Kidney (tissue), 22 donors: ENCODE results near the gene HM13. TPM values are rescaled to one million over a fixed set of nuclear protein-coding genes. Genes with fewer than 3 reads are reported as not detected.
"Not testable (repeated sequence)": the region's sequence is repeated elsewhere in the genome, so short reads cannot be mapped to it uniquely, and the experiment has no call there.

Source experiments
- DNase-seq, 5 donors: peaks; one replicate each; pipeline ENCODE4 v3.0.0-alpha.2; 2013 to 2020
- FAIRE-seq: peaks from 2 replicates; lab custom pipeline; 2012; peaks lifted over from hg19 to GRCh38; lab: Jason Lieb, UNC
- H3K27ac ChIP-seq, 2 donors: one replicate each; pipeline ENCODE4 v1.7.0; 2013; ENCODE audit warnings: low read depth in 2 of 2, low read length in 2 of 2, inconsistent platforms in 1 of 2
- H3K27me3 ChIP-seq: one replicate; pipeline ENCODE4 v1.7.1; 2013; ENCODE audit warnings: low read length, inconsistent platforms; ENCODE audit not compliant: control insufficient read depth, insufficient read depth
- H3K36me3 ChIP-seq, 3 donors: one replicate each; pipeline versions ENCODE4 v1.7.0 to v1.7.1; 2013; ENCODE audit warnings: low read length in 3 of 3, control low read depth in 1 of 3, inconsistent platforms in 1 of 3; ENCODE audit not compliant: insufficient read depth in 3 of 3, control insufficient read depth in 2 of 3
- H3K4me1 ChIP-seq, 3 donors: one replicate each; pipeline versions ENCODE4 v1.7.0 to v1.7.1; 2013; ENCODE audit warnings: low read length in 3 of 3, inconsistent platforms in 1 of 3, low read depth in 1 of 3; ENCODE audit not compliant: control insufficient read depth in 2 of 3, insufficient read depth in 2 of 3
- H3K4me3 ChIP-seq, 3 donors: one replicate each; pipeline versions ENCODE4 v1.7.0 to v1.8.1; 2013; ENCODE audit warnings: low read length in 3 of 3, control low read depth in 1 of 3, inconsistent platforms in 1 of 3
- H3K9ac ChIP-seq, 3 donors: one replicate each; pipeline versions ENCODE4 v1.7.0 to v1.7.1; 2013; ENCODE audit warnings: low read length in 3 of 3, control low read depth in 1 of 3, inconsistent platforms in 1 of 3
- H3K9me3 ChIP-seq, 3 donors: one replicate each; pipeline versions ENCODE4 v1.7.0 to v1.7.1; 2013; ENCODE audit warnings: low read length in 3 of 3, control low read depth in 1 of 3, inconsistent platforms in 1 of 3; ENCODE audit not compliant: control insufficient read depth in 2 of 3, insufficient read depth in 1 of 3
- CTCF ChIP-seq: IDR thresholded peaks from 3 replicates; pipeline ENCODE4 v1.5.1; 2012; ENCODE audit warnings: mild to moderate bottlenecking, moderate library complexity, borderline replicate concordance; ENCODE audit not compliant: insufficient read depth; ENCODE audit errors: extremely low read depth
- intact Hi-C: fragments of 100-400 bp; cut with DNase I; formaldehyde crosslinking; loops from one replicate; pipeline ENCODE4 v1.11.1; 2022
- long read RNA-seq, 10 donors: library from polyadenylated mRNA in 1 of 10; unstranded in 1 of 10; transcript quantifications; one replicate each; pipeline ENCODE4 v2.0.0 and lab custom pipeline, GENCODE V29; 2021 to 2026
- polyA plus RNA-seq: library from polyadenylated mRNA; stranded (reverse); fragments of 350-450 nt; fragmentation: Illumina TruSeq; extraction: RNeasy Lipid Tissue Mini Kit (QIAGEN cat#74804); gene quantifications from one replicate; pipeline ENCODE4 v1.2.3, GENCODE V29; 2014; ENCODE audit warnings: low read depth, low replicate concordance; ENCODE audit not compliant: insufficient read depth
- total RNA-seq: library from RNA; stranded (reverse); fragmentation: NEBNext Ultra II Directional; extraction: Animal tissue kit (Norgen Biotek cat#: 25700); gene quantifications from one replicate; pipeline ENCODE4 v1.2.1, GENCODE V29; 2021
- donor health status: control.
- donor health status: control.
- donor health status: control.
- donor health status: control.
- donor health status: control.
- donor health status: DM: yes; HTN: yes; CAD: no.
- donor health status: Normal renal cell carcinoma (clear cell type).

Gene HM13
- total RNA-seq (174 TPM), polyA plus RNA-seq (154 TPM)
- long read RNA-seq, donor 1, transcript HM13-224 (3 exons, 3,932 nt): minor isoform, 5 of 70 reads
- long read RNA-seq, donor 1, transcript HM13-202 (12 exons, 1,606 nt): major isoform, 19 of 70 reads
- long read RNA-seq, donor 1, partial matches to known transcripts: 46 of 70 reads
- long read RNA-seq, donor 1, other reads (novel, unspliced or antisense): 0 of 70 reads
- long read RNA-seq, donor 2, transcript HM13-202 (12 exons, 1,606 nt): major isoform, 27 of 71 reads
- long read RNA-seq, donor 2, partial matches to known transcripts: 37 of 71 reads
- long read RNA-seq, donor 2, other reads (novel, unspliced or antisense): 0 of 71 reads
- long read RNA-seq, donor 3, transcript HM13-224 (3 exons, 3,932 nt): minor isoform, 12 of 107 reads
- long read RNA-seq, donor 3, transcript HM13-202 (12 exons, 1,606 nt): major isoform, 37 of 107 reads
- long read RNA-seq, donor 3, partial matches to known transcripts: 55 of 107 reads
- long read RNA-seq, donor 3, other reads (novel, unspliced or antisense): 0 of 107 reads
- long read RNA-seq, donor 4, transcript HM13-202 (12 exons, 1,606 nt): major isoform, 36 of 103 reads
- long read RNA-seq, donor 4, partial matches to known transcripts: 63 of 103 reads
- long read RNA-seq, donor 4, other reads (novel, unspliced or antisense): 0 of 103 reads
- long read RNA-seq, donor 5, partial matches to known transcripts: 0 of 3 reads
- long read RNA-seq, donor 5, other reads (novel, unspliced or antisense): 0 of 3 reads
- long read RNA-seq, donor 6, transcript HM13-202 (12 exons, 1,606 nt): major isoform, 9 of 25 reads
- long read RNA-seq, donor 6, partial matches to known transcripts: 11 of 25 reads
- long read RNA-seq, donor 6, other reads (novel, unspliced or antisense): 0 of 25 reads
- long read RNA-seq, donor 7, transcript HM13-202 (12 exons, 1,606 nt): major isoform, 147 of 206 reads
- long read RNA-seq, donor 7, partial matches to known transcripts: 12 of 206 reads
- long read RNA-seq, donor 7, other reads (novel, unspliced or antisense): 36 of 206 reads
- long read RNA-seq, donor 8, transcript HM13-202 (12 exons, 1,606 nt): major isoform, 19 of 86 reads
- long read RNA-seq, donor 8, transcript HM13-224 (3 exons, 3,932 nt): minor isoform, 6 of 86 reads
- long read RNA-seq, donor 8, partial matches to known transcripts: 57 of 86 reads
- long read RNA-seq, donor 8, other reads (novel, unspliced or antisense): 0 of 86 reads
- long read RNA-seq, donor 9, transcript HM13-202 (12 exons, 1,606 nt): major isoform, 7 of 42 reads
- long read RNA-seq, donor 9, transcript HM13-224 (3 exons, 3,932 nt): minor isoform, 5 of 42 reads
- long read RNA-seq, donor 9, partial matches to known transcripts: 26 of 42 reads
- long read RNA-seq, donor 9, other reads (novel, unspliced or antisense): 0 of 42 reads
- long read RNA-seq, donor 10, transcript HM13-224 (3 exons, 3,932 nt): minor isoform, 7 of 56 reads
- long read RNA-seq, donor 10, transcript HM13-202 (12 exons, 1,606 nt): major isoform, 15 of 56 reads
- long read RNA-seq, donor 10, partial matches to known transcripts: 32 of 56 reads
- long read RNA-seq, donor 10, other reads (novel, unspliced or antisense): 0 of 56 reads

GRCh38 chr20:31514154-31515071, at the start of gene HM13:
Gene HM13 (plus strand): TSS chr20:31514442. CDS start chr20:31514552, 110 bp downstream.
- peak; percentile 91 for TF ChIP-seq CTCF
- Histone ChIP-seq H3K36me3 (peaks cover 0 to 3% (median 0%) of the 10 kb centered on the region in 3 donors), H3K9me3 (no peaks in the 10 kb centered on the region), H3K4me3 (peak within 1 kb of the TSS; percentile 89 to 99 (median 95)), H3K27ac (peak within 1 kb of the TSS; percentile 76 to 77), H3K4me1 (peaks cover 3 to 24% (median 6%) of the 10 kb centered on the region in 3 donors), H3K9ac (peak within 1 kb of the TSS; percentile 75 to 92 (median 89)), H3K27me3 (no peaks in the 10 kb centered on the region)
- FAIRE-seq (no peak), DNase-seq (peak; percentile 93 to 97 (median 96))
- intact Hi-C loops: no loop called here

GRCh38 chr20:31470946-31471345, 43.3 kb upstream of the HM13 start:
- H3K4me1 ChIP-seq, intact Hi-C loops, H3K4me3 ChIP-seq, H3K27ac ChIP-seq, H3K36me3 ChIP-seq, DNase-seq, H3K9ac ChIP-seq, H3K27me3 ChIP-seq, H3K9me3 ChIP-seq, FAIRE-seq: not testable (repeated sequence)

- DNase-seq (no peak), FAIRE-seq (no peak)
- H3K36me3 ChIP-seq: no peaks in the 10 kb centered on the region
- H3K27ac ChIP-seq: no peak overlapping the region
- no peak overlapping the region for H3K4me3 ChIP-seq
- intact Hi-C loops: no loop called here
- no peak for TF ChIP-seq CTCF
- peaks cover 0 to 10% (median 0%) of the 10 kb centered on the region in 3 donors for H3K4me1 ChIP-seq
- no peak overlapping the region for H3K9ac ChIP-seq
- no peaks in the 10 kb centered on the region for H3K9me3 ChIP-seq
- H3K27me3 ChIP-seq: no peaks in the 10 kb centered on the region
Observed at GRCh38 chr20:31472395-31473330, 41.6 kb upstream of the HM13 start.
